ENCODE measurements around the gene SORCS2. TPM values are rescaled to one million over a fixed set of nuclear protein-coding genes. Genes with fewer than 3 reads are reported as not detected.

SORCS2 gene
- total RNA-seq, 2 donors from 2014 or later: 1.5 to 1.7 TPM

DNA sequence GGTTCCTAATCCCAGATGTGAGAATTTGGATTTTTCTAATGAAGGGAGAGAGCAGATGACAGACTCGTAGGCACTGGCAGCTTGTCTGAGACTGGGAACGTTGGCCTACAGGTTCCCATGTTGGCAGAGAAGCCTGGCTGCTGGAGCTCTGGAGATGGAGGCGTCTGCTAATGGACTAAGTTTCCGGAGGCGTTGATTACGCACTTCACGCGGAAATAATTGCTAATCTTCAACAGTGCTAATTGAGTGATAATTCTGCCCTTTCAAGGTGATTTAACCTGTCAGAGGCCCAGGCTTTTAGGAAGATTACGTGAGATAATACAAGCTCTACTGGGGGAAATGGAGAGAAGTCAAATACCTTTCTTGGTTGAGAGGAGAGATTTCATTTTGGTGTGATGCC, 165.0 kb downstream of the SORCS2 start:
- H3K27ac ChIP-seq: no peak overlapping the region
- no peaks in the 10 kb centered on the region for H3K9me3 ChIP-seq
- no peak for DNase-seq (ENCODE audit: low spot score)
- TF ChIP-seq, protein P1, sequence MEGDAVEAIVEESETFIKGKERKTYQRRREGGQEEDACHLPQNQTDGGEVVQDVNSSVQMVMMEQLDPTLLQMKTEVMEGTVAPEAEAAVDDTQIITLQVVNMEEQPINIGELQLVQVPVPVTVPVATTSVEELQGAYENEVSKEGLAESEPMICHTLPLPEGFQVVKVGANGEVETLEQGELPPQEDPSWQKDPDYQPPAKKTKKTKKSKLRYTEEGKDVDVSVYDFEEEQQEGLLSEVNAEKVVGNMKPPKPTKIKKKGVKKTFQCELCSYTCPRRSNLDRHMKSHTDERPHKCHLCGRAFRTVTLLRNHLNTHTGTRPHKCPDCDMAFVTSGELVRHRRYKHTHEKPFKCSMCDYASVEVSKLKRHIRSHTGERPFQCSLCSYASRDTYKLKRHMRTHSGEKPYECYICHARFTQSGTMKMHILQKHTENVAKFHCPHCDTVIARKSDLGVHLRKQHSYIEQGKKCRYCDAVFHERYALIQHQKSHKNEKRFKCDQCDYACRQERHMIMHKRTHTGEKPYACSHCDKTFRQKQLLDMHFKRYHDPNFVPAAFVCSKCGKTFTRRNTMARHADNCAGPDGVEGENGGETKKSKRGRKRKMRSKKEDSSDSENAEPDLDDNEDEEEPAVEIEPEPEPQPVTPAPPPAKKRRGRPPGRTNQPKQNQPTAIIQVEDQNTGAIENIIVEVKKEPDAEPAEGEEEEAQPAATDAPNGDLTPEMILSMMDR (IDR thresholded peaks at IDR 0.05): no peak
- no peaks in the 10 kb centered on the region for H3K27me3 ChIP-seq
- H3K4me1 ChIP-seq: peaks cover 0 to 23% of the 10 kb centered on the region in 2 donors
- H3K36me3 ChIP-seq: no peaks in the 10 kb centered on the region
- H3K4me3 ChIP-seq: no peak overlapping the region

DNA sequence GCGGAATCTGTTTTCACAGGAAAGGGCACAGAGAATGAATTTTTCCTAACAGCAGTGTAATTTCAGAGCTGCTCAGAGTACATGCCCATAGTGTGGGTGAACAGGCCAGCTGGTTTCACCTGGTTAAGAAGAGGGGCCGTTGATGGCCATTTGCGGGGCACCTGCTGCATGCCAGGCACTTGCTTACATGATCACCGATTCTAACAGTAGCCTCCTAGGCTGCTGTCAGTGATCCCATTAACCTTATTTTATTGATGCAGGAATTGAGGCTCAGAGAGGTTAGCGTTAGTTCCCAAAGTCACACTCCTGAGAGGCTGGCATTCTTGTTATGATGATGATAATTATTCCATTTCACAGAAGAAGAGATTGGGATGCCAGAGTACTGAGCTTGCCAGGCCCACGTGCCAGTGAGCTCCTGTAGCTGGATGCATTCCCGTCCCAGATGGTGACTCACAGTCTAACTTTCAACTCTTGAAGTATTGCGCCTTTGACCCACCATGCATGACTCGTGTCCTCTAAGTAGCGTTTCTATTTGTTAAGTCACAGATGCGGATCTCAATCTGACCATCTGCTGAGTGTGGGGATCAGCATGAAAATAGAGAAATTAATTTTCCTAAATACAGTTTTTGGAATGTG, 165.9 kb downstream of the SORCS2 start:
- no peaks in the 10 kb centered on the region for H3K36me3 ChIP-seq
- no peak overlapping the region for H3K4me3 ChIP-seq
- H3K4me1 ChIP-seq: peaks cover 0 to 23% of the 10 kb centered on the region in 2 donors
- no peak overlapping the region for H3K27ac ChIP-seq
- H3K9me3 ChIP-seq: no peaks in the 10 kb centered on the region
- H3K27me3 ChIP-seq: no peaks in the 10 kb centered on the region
- TF ChIP-seq, protein P1 (IDR thresholded peaks at IDR 0.05): no peak
- DNase-seq (ENCODE audit: low spot score): no peak

DNA sequence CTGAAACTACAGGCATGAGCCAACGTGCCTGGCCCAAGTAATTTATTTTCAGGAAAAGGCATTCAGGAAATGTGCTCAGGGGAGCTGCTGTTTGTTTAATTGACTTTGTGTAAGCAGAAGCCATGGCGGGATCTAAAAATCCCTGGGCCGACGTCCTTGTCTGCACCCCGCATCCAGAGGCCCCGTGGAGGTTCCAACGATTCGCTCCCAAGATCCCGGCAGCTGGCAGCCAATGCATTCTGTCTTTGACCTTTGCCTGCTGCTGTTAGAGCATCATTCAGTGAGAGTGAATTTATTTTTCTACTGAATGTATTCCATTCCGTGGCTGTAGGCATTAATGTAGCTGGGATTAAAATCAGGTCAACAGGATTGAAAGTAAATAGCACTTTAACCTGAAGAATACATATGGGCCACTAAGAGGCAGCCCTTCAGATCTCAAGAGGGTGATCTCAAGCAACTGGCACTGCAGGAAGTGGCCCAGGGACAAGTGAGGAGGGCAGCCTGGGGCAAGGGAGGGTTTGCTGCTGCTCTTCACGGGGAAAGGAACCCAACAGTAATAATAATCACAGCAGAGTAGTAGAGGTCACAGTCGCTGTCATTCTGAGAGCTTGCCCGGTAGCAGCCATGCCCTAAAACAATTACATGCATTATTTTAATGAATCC, 167.2 kb downstream of the SORCS2 start:
- no peaks in the 10 kb centered on the region for H3K27me3 ChIP-seq
- H3K36me3 ChIP-seq: no peaks in the 10 kb centered on the region
- H3K4me1 ChIP-seq: peaks cover 0 to 23% of the 10 kb centered on the region in 2 donors
- no peak for DNase-seq (ENCODE audit: low spot score)
- no peak overlapping the region for H3K4me3 ChIP-seq
- TF ChIP-seq, protein P1 (IDR thresholded peaks at IDR 0.05): no peak
- H3K27ac ChIP-seq: no peak overlapping the region
- H3K9me3 ChIP-seq: no peaks in the 10 kb centered on the region

DNA sequence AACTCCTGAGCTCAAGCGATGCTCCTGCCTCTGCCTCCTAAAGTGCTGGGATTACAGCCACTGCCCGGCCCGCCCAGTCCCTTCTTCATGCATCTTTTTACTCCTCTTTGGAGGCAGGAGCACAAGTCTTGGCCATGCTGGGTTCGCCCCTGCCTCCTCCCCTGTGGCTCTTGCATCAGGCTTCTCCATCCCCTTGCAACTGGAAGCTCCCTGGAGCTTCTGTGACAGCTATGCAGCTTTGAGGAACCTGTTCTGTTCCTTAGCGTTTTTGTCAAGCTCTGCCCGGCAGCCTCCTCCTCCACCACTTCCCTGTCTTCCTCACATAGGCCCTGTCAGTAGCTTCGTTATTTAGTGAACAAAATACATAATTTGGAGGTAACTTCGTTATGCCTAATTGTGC, 168.5 kb downstream of the SORCS2 start:
- Histone ChIP-seq H3K27ac (no peak overlapping the region), H3K4me1 (peaks cover 0 to 36% of the 10 kb centered on the region in 2 donors), H3K9me3 (no peaks in the 10 kb centered on the region), H3K27me3 (no peaks in the 10 kb centered on the region), H3K36me3 (no peaks in the 10 kb centered on the region), H3K4me3 (no peak overlapping the region)
- DNase-seq (ENCODE audit: low spot score): no peak
- TF ChIP-seq, protein P1 (IDR thresholded peaks at IDR 0.05): no peak

DNA sequence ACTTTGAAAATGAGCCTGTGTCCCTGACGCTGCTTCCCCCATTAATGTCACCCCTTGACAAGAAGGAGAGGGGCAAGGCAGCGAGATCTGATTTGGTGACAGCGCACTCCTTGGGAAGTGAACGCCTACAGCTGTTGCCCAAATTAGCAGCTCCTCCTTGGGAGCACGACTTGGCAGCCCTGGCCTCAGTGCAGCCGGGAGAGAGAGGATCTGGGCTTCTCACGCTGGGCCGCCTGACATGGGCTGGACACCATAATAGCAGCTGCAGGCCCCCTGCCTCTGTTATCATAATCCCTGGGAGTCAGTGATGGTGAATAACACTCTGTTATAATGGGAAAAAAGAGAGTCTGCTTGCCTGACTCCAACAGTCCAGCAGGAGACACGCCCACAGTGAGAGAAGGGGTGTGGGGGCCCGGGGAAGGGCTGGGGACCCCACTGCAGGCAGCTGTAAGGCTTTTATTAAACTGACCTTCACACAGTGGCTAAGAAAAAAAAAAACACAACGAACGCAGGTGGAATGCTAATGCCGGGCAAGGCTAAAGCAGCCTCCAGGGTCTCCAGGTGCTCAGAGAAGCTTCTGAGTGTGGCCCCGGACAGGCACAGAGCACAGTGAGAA, 169.1 kb downstream of the SORCS2 start:
- H3K27me3 ChIP-seq: no peaks in the 10 kb centered on the region
- no peaks in the 10 kb centered on the region for H3K9me3 ChIP-seq
- no peak for DNase-seq (ENCODE audit: low spot score)
- no peak overlapping the region for H3K27ac ChIP-seq
- H3K36me3 ChIP-seq: no peaks in the 10 kb centered on the region
- peaks cover 0 to 41% of the 10 kb centered on the region in 2 donors for H3K4me1 ChIP-seq
- H3K4me3 ChIP-seq: no peak overlapping the region
- TF ChIP-seq, protein P1 (IDR thresholded peaks at IDR 0.05): no peak
